A549 (cell line): ENCODE measurements around the gene PRAMEF12.

Experiments
- BHLHE40 ChIP-seq: IDR thresholded peaks from 2 replicates; pipeline ENCODE4 v1.6.1; 2012; ENCODE audit warnings: low read depth, low read length, inconsistent platforms
- CBX8 ChIP-seq: fragments of 200-600 bp; sonication (generic); IDR thresholded peaks from 2 replicates; pipeline ENCODE4 v1.6.1; 2016
- EP300 ChIP-seq, 2 experiments: fragments of >200 bp; sonication (Bioruptor Twin); formaldehyde crosslinking; IDR thresholded peaks; 2 replicates in 1 of 2; 3 replicates in 1 of 2; pipeline ENCODE4 v1.6.1; 2016 to 2017
- MAFK ChIP-seq: fragments of 450-650 bp; IDR thresholded peaks from 2 replicates; pipeline ENCODE4 v1.6.1; 2014; ENCODE audit not compliant: partially characterized antibody
- NFE2L2 ChIP-seq: fragments of 150-350 bp; conservative IDR thresholded peaks from 2 replicates; pipeline ENCODE4 v1.6.1; 2014; ENCODE audit warnings: low read length
- NPAS2 ChIP-seq: fragments of 250-450 bp; sonication (Bioruptor Pico); IDR thresholded peaks from 2 replicates; pipeline ENCODE4 v1.8.0; 2022; ENCODE audit warnings: mild to moderate bottlenecking, moderate library complexity, borderline replicate concordance
- POLR2A ChIP-seq: IDR thresholded peaks from 2 replicates; pipeline ENCODE4 v1.6.1; 2012; ENCODE audit warnings: mild to moderate bottlenecking, low read length
- TP53 ChIP-seq: fragments of 250-450 bp; sonication (Bioruptor Pico); IDR thresholded peaks from 2 replicates; pipeline ENCODE4 v1.5.0; 2021; ENCODE audit warnings: mild to moderate bottlenecking, moderate library complexity
- ZFP36 ChIP-seq: fragments of 450-650 bp; IDR thresholded peaks from 2 replicates; pipeline ENCODE4 v1.6.1; 2014; ENCODE audit warnings: borderline replicate concordance; ENCODE audit not compliant: partially characterized antibody
- TF ChIP-seq, protein P1 (sequence below): fragments of >200 bp; sonication (Bioruptor Twin); formaldehyde crosslinking; IDR thresholded peaks from 3 replicates; pipeline ENCODE4 v1.5.1; 2016
- TF ChIP-seq, protein P2 (sequence below): fragments of >200 bp; sonication (Bioruptor Twin); formaldehyde crosslinking; IDR thresholded peaks from 3 replicates; pipeline ENCODE4 v1.6.1; 2016

DNA sequence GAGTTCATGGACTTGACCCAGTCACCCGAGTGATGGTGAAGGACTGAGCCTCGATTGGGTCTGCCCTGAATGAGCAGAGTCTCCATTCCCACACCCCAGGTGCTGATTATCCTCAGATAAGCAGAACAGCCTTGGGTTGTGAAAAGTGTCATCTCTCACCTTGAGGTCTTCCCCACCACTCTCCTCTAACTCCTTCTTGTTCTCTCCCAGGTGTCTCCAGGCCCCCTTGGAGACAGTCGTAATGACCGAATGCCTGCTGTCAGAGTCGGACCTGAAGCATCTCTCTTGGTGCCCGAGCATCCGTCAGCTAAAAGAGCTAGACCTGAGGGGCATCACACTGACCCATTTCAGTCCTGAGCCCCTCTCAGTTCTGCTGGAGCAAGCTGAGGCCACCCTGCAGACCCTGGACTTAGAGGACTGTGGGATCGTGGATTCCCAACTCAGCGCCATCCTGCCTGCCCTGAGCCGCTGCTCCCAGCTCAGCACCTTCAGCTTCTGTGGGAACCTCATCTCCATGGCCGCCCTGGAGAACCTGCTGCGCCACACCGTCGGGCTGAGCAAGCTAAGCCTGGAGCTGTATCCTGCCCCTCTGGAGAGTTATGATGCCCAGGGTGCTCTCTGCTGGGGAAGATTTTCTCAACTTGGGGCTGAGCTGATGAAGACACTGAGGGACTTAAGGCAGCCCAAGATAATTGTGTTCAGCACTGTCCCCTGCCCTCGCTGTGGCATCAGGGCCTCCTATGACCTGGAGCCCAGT lies 3.4 kb downstream of the PRAMEF12 start:
- TF ChIP-seq, protein P1, sequence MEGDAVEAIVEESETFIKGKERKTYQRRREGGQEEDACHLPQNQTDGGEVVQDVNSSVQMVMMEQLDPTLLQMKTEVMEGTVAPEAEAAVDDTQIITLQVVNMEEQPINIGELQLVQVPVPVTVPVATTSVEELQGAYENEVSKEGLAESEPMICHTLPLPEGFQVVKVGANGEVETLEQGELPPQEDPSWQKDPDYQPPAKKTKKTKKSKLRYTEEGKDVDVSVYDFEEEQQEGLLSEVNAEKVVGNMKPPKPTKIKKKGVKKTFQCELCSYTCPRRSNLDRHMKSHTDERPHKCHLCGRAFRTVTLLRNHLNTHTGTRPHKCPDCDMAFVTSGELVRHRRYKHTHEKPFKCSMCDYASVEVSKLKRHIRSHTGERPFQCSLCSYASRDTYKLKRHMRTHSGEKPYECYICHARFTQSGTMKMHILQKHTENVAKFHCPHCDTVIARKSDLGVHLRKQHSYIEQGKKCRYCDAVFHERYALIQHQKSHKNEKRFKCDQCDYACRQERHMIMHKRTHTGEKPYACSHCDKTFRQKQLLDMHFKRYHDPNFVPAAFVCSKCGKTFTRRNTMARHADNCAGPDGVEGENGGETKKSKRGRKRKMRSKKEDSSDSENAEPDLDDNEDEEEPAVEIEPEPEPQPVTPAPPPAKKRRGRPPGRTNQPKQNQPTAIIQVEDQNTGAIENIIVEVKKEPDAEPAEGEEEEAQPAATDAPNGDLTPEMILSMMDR, result no peak
- TF ChIP-seq POLR2A (no peak), CBX8 (no peak), TP53 (CRISPR knock-in tag) (no peak), MAFK (no peak), EP300 (IDR thresholded peaks at IDR 0.05) (no peak), NPAS2 (CRISPR knock-in tag) (no peak), BHLHE40 (no peak), NFE2L2 (no peak), ZFP36 (no peak)
- TF ChIP-seq, protein P2, sequence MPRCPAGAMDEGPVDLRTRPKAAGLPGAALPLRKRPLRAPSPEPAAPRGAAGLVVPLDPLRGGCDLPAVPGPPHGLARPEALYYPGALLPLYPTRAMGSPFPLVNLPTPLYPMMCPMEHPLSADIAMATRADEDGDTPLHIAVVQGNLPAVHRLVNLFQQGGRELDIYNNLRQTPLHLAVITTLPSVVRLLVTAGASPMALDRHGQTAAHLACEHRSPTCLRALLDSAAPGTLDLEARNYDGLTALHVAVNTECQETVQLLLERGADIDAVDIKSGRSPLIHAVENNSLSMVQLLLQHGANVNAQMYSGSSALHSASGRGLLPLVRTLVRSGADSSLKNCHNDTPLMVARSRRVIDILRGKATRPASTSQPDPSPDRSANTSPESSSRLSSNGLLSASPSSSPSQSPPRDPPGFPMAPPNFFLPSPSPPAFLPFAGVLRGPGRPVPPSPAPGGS, result no peak
